Stimulated activated memory B cell treated with anti-CD40 and anti-IgM and Interleukin-4, amounts not matched to agents 10 μg/mL and 1 μg/mL and 100 μg/mL, for 72 hours (primary cell): ENCODE data around the gene KAZALD1.

Experiments
- ATAC-seq: fragments of 150-1000 bp; cut with Tn5 transposase; 2 replicates; pipeline ENCODE4 v1.10.0; 2021
- H3K27ac Mint-ChIP-seq: one replicate; pipeline ENCODE4 v1.8.0; 2022; ENCODE audit warnings: mild to moderate bottlenecking, mixed read lengths
- H3K27me3 Mint-ChIP-seq: one replicate; pipeline ENCODE4 v1.8.0; 2022; ENCODE audit warnings: mixed read lengths
- H3K36me3 Mint-ChIP-seq: one replicate; pipeline ENCODE4 v1.8.0; 2022; ENCODE audit warnings: mixed read lengths
- H3K4me1 Mint-ChIP-seq: one replicate; pipeline ENCODE4 v1.8.0; 2022; ENCODE audit warnings: mixed read lengths
- H3K4me3 Mint-ChIP-seq: one replicate; pipeline ENCODE4 v1.8.0; 2022; ENCODE audit warnings: mild to moderate bottlenecking, moderate library complexity, mixed read lengths
- H3K9me3 Mint-ChIP-seq: one replicate; pipeline ENCODE4 v1.8.0; 2022; ENCODE audit warnings: mixed read lengths

The KAZALD1 gene, protein sequence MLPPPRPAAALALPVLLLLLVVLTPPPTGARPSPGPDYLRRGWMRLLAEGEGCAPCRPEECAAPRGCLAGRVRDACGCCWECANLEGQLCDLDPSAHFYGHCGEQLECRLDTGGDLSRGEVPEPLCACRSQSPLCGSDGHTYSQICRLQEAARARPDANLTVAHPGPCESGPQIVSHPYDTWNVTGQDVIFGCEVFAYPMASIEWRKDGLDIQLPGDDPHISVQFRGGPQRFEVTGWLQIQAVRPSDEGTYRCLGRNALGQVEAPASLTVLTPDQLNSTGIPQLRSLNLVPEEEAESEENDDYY

DNA sequence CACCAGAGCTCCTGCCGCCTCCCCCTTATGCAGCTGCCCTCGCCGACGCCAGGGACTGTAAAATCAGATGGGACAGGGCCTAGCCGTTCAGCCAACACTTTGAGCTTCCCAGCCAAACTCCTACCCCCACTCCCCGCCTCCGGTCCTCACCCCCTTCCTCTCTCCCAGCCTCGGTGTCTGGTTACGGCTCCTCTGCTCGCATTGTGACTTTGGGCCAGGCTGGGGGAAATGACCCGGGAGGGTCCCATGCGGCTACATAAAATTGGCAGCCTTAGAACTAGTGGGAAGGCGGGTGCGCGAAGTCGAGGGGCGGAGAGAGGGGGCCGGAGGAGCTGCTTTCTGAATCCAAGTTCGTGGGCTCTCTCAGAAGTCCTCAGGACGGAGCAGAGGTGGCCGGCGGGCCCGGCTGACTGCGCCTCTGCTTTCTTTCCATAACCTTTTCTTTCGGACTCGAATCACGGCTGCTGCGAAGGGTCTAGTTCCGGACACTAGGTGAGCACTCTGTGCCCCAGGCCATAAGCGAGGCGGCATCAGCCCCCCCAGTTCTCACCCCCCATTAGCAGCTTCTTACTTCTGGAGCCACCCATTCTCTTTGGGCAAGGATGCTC, at the start of gene KAZALD1:
KAZALD1 (plus strand) TSS at position 366 of the 608 bp plus-strand sequence. CDS start 604 bp downstream, outside the sequence.
- peaks cover 46% of the 10 kb centered on the region for H3K4me1 Mint-ChIP-seq
- no peaks in the 10 kb centered on the region for H3K9me3 Mint-ChIP-seq
- peaks cover 27% of the 10 kb centered on the region for H3K27me3 Mint-ChIP-seq
- peak within 1 kb of the TSS; percentile 94 for H3K4me3 Mint-ChIP-seq
- ATAC-seq: no peak
- peaks cover 3% of the 10 kb centered on the region for H3K36me3 Mint-ChIP-seq
- peak within 1 kb of the TSS; percentile 86 for H3K27ac Mint-ChIP-seq

DNA sequence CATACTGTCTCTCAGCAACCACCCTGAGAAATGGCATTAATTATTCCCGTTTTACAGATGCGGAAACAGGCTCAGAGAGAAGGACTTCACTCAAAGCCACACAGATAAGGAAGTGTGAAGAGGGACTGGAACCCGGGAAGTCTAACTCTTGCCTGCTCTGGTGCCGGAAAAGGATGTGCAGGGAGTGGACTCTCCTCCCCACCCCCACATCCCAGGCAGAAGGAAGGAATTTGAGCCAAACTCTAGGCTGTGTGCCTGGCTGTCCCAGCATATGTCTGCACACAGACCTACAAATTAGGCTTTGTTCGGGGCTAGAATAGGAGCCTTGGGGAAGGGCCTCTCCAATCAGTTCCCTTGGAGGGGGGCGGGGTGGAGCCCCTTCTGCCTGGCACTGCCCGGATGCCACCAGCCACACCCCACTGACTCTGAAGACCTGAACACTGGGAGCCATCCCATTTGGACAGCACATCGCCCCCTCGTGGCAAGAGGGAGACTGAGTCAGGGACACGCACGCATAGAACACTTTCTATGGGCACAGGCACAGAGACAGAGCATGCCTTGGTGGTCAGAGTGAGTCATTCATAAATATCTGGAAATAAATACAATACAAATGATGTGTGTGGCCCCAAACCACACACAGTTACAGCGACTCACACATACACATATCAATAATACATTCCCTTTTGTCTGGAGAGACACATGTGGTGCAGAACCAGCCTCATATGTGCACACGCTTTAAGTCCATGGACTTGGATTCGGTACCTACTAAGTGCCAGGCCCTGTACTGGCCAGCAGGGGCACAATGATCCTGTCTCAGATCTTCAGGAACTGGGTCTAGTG, 49.0 kb upstream of the KAZALD1 start:
- ATAC-seq: peak; percentile 86
- peaks cover 37% of the 10 kb centered on the region for H3K27me3 Mint-ChIP-seq
- H3K4me3 Mint-ChIP-seq: no peak overlapping the region
- peaks cover 26% of the 10 kb centered on the region for H3K4me1 Mint-ChIP-seq
- H3K27ac Mint-ChIP-seq: no peak overlapping the region
- H3K9me3 Mint-ChIP-seq: no peaks in the 10 kb centered on the region
- H3K36me3 Mint-ChIP-seq: no peaks in the 10 kb centered on the region

DNA sequence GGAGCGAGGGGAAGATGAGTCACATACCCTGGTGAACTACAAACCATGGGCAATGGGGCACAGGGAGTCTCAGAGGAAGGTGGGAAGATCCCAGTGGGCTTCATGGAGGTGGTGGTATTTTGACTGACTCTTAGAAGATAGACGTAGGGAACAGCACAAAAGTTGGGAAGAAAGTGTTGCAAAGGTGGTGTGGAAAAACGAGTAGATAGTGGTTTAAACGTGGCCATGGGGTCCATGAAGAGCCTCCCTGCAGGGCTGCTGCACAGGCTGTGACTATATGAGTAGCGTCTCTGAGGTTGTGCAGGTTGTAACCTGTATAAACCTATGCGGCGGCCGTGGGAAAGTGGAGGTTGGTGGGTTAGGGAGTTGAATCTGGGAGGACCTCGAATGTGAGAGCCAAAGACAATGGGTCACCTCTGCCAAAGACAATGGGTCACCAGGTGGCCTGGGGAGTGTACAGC, 48.4 kb upstream of the KAZALD1 start:
- H3K4me3 Mint-ChIP-seq: no peak overlapping the region
- no peak for ATAC-seq
- H3K36me3 Mint-ChIP-seq: no peaks in the 10 kb centered on the region
- H3K4me1 Mint-ChIP-seq: peaks cover 33% of the 10 kb centered on the region
- no peak overlapping the region for H3K27ac Mint-ChIP-seq
- no peaks in the 10 kb centered on the region for H3K9me3 Mint-ChIP-seq
- H3K27me3 Mint-ChIP-seq: peaks cover 44% of the 10 kb centered on the region

DNA sequence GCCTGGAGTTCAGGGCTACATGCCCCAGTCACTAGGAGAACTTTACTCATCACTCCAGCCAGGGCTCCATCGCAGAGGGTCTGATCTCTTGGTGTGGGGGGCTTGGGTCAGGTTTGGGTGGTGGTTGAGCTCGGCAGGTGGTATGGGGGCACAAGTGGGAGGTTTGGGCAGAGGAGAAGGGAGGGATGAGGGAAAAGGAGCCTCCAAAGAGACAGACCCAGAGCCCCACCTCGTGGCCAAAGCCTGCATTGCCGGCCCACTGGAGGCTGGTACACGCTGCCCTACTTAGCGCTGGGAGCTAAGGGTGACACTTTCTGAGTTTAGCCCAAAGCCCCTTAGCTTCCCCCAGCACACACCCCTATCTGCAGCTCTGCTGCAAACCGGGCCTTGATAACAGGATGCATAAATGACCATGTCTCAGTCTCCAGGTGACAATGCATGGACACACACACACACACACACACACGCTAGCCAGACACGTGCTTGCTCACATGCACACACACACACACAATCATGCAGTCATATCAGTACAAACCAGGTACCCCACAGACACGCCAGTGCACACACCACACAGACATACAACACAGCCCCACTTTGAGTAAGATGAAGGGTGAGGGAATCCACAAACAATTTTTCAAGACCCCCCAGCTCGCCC, 47.4 kb upstream of the KAZALD1 start:
- Mint-ChIP-seq H3K27ac (no peak overlapping the region), H3K27me3 (peaks cover 52% of the 10 kb centered on the region)

DNA sequence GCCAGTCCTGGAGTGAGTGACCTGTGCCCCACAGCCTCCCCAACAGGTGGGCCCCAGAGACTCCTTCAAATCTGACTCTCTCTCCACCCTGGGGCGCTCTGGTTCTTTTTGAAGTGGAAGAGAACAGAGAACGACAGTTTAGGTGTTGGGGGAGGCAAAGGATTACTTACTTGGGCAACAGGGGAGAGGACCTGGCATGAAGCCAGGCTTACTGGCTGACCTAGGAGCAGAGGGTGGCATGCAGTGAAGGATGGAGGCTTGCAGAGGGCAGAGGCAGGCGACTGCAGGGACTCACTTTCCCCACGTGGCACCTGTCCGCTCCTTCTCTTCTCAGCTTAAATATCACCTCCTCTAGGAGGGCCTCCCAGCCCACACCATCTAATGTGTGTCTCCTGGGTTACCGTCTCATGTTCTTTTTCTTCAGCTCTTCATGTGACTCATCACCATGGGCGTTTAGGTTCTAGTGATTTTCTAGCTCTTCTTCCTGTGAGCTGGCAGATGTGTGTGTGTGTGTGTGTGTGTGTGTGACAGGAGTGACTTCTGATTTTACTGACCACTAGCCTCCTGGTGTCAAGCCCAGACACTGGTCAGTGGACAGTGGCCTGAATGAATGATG, 46.7 kb upstream of the KAZALD1 start:
- Mint-ChIP-seq H3K9me3 (no peaks in the 10 kb centered on the region), H3K36me3 (no peaks in the 10 kb centered on the region), H3K4me1 (peaks cover 47% of the 10 kb centered on the region), H3K4me3 (no peak overlapping the region), H3K27me3 (peaks cover 58% of the 10 kb centered on the region), H3K27ac (no peak overlapping the region)
- no peak for ATAC-seq

More for the DNA sequence above, 47.4 kb upstream of the KAZALD1 start:
- Mint-ChIP-seq H3K4me1 (peaks cover 42% of the 10 kb centered on the region), H3K36me3 (no peaks in the 10 kb centered on the region), H3K4me3 (no peak overlapping the region), H3K9me3 (no peaks in the 10 kb centered on the region)
- ATAC-seq: no peak

DNA sequence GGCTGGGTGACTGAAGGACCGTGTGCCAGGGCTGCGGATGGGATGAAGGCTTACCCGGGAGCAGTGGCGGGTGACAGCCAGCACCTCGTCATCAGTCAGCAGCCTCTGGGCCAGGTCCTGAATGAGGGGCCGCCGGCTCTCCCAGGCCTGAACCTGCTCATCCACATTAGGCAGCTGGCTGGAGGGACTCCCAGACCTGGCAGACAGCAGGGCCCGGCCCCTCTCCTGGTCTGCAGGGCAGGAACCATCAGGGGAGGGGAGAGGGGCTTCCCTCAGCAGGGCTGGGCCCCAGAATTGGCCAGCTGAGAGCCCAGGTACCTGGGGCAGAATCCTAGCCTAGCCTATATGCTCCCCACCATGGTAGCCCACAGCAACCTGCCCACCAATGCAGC, 46.2 kb upstream of the KAZALD1 start:
- H3K36me3 Mint-ChIP-seq: no peaks in the 10 kb centered on the region
- no peak overlapping the region for H3K27ac Mint-ChIP-seq
- H3K27me3 Mint-ChIP-seq: peaks cover 58% of the 10 kb centered on the region
- H3K9me3 Mint-ChIP-seq: no peaks in the 10 kb centered on the region
- no peak for ATAC-seq
- H3K4me1 Mint-ChIP-seq: peaks cover 47% of the 10 kb centered on the region
- no peak overlapping the region for H3K4me3 Mint-ChIP-seq

DNA sequence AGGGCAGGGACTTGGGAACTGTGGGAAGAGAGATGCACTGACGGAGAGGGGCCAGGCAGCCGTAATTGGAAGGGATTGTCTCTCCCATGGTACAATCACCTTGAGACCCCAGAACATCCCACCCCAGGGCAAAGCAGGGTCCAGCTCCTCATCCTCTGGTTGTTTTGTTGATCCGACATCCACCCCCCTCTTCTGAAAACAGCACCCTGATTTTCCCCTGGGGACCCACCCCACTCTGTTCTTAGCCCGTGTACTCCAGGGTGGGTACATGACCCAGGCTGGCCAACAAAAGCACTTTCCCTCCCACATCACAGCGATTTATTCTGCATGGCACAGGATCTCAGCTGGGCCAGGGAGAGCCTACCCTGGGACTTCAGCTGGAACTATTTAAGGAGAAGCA, 45.0 kb upstream of the KAZALD1 start:
- Mint-ChIP-seq H3K27me3 (peaks cover 58% of the 10 kb centered on the region), H3K4me1 (peaks cover 47% of the 10 kb centered on the region), H3K27ac (no peak overlapping the region), H3K9me3 (no peaks in the 10 kb centered on the region), H3K36me3 (no peaks in the 10 kb centered on the region), H3K4me3 (no peak overlapping the region)
- ATAC-seq: no peak

DNA sequence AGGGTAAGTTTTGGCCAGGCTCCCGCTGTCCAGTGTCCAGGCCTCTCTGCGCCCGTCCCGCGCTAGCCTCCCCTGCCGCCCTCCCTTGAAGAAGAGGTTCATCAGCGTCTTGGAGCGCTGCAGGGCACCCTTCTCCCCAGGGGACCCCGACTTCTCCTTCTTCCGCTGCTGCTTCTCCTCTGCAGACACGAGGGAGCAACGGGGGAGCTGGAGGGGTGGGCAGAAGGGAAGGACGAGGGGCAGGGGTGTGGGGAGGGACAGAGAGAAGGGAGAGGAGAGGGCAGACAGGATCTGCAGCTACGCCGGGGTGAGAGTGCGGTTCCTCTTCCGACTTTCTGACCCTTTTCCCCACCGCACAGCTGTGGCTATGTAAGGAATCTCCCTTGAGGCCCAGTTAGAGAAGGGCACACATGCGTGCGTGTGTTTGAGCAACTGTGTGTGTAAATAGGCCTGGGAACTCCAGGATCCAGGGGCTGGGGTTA, 43.6 kb upstream of the KAZALD1 start:
- no peaks in the 10 kb centered on the region for H3K9me3 Mint-ChIP-seq
- peaks cover 58% of the 10 kb centered on the region for H3K27me3 Mint-ChIP-seq
- ATAC-seq: peak; percentile 66
- H3K4me3 Mint-ChIP-seq: peak overlapping the region; percentile 52
- peaks cover 40% of the 10 kb centered on the region for H3K4me1 Mint-ChIP-seq
- H3K36me3 Mint-ChIP-seq: no peaks in the 10 kb centered on the region
- H3K27ac Mint-ChIP-seq: peak overlapping the region; percentile 76

DNA sequence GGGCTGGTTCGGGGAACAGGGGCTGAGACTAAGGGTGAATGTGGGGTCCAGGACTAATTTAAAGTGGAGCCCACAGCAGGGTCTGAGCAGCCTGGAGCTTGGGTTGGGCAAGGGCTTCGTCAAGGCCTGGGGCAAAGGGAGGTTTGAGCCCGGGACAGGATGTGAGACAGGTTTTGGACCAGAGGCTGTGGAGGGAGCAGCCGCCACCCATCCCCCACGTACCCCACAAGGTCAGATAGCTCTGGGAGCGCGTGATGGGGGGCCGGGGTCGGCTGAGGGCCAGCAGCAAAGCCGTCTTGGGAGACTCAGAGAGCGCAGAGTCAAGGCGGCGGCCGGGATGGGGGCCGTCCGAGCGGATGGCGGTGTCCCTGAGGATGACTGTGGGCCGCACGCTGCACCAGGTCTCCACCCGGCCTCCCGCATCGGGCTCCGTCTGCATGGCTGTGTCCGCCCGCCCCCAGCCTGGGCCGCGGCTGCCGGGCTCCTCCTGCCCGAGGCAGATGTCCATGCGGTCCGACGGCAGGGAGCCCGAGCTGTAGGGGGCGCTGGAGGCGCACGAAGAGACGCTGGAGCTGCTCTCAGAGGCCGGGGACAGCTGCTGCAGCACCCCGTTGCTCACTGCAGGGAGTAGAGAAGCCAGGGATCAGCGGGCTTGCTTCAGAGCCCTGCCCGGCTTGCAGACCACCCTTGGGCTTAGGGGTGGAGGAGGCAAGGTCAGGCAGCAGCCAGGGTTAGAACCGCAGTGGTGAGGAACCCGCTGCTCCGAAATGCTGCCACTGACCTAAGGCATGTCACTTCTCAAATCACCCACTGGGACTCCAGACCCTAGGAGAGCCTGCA, 43.0 kb upstream of the KAZALD1 start:
- peak overlapping the region; percentile 76 for H3K27ac Mint-ChIP-seq
- H3K4me1 Mint-ChIP-seq: peaks cover 36% of the 10 kb centered on the region
- H3K4me3 Mint-ChIP-seq: peak overlapping the region; percentile 52
- ATAC-seq: peak; percentile 75
- H3K9me3 Mint-ChIP-seq: no peaks in the 10 kb centered on the region
- H3K36me3 Mint-ChIP-seq: no peaks in the 10 kb centered on the region
- peaks cover 58% of the 10 kb centered on the region for H3K27me3 Mint-ChIP-seq

DNA sequence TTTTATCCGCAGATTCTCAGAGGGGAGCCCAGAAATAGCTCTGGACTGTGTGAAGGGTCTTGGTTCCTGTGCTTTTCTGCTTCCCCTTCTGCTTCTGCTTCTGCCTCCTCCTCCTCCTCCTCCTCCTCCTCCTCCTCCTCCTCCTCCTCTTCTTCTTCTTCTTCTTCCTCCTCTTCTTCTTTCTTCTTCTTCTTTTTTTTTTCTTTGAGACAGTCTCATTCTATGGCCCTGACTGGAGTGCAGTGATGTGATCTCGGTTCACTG, 42.4 kb upstream of the KAZALD1 start:
- peak overlapping the region; percentile 21 for H3K4me3 Mint-ChIP-seq
- no peaks in the 10 kb centered on the region for H3K36me3 Mint-ChIP-seq
- no peak overlapping the region for H3K27ac Mint-ChIP-seq
- peaks cover 54% of the 10 kb centered on the region for H3K27me3 Mint-ChIP-seq
- no peak for ATAC-seq
- no peaks in the 10 kb centered on the region for H3K9me3 Mint-ChIP-seq
- peaks cover 30% of the 10 kb centered on the region for H3K4me1 Mint-ChIP-seq

DNA sequence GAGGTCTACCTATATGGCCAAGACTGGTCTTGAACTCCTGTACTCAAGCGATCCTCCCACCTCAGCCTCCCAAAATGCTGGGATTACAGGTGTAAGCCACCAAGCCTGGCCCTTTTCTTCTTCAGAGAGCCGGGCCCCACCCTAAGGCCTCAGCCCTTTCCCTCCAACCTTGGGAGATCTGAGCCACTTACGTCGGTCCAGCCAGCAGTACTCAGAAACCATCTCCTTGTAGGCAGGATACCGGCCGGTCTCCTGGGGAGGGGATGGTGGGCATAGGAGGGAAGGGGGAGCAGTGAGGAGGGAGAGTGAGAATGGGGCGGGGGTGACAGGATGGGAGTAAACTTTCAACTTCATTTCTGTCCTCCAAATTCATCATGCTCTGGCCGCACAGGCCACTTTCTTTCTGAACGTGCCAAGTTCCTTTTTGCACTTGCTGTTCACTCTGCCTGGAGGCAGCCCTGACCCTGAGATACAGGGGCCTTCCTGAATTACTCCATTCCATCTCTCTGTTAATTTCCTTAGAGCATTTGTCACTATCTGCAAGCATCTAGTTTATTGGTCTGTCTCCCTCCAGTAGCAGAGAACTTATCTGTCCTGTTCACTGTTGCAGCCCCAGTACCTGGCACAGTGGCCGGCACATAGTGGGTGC, 41.2 kb upstream of the KAZALD1 start:
- Mint-ChIP-seq H3K4me3 (no peak overlapping the region), H3K27me3 (peaks cover 42% of the 10 kb centered on the region), H3K27ac (no peak overlapping the region), H3K4me1 (peaks cover 25% of the 10 kb centered on the region), H3K9me3 (no peaks in the 10 kb centered on the region), H3K36me3 (no peaks in the 10 kb centered on the region)
- ATAC-seq: no peak

DNA sequence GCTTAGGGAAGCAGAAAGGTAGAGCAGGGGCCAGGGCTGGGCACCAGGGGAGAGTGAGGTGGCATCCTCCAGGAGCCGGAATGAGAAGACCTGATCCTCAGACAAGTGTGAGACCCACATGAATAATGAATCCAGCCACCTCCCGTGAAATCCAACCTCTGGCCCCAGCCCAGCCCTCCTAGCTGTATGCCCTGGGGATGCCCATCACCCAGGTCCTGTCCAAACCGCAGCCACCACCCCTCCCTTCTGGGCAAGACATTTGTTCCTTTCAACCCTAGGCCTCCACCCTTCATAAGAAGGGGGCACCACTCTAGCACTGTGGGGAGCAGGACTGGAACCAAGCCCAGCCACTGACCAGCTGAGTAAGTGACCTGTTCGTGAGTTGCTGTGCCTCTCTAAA, 40.5 kb upstream of the KAZALD1 start:
- peaks cover 25% of the 10 kb centered on the region for H3K4me1 Mint-ChIP-seq
- H3K4me3 Mint-ChIP-seq: no peak overlapping the region
- no peaks in the 10 kb centered on the region for H3K9me3 Mint-ChIP-seq
- H3K36me3 Mint-ChIP-seq: no peaks in the 10 kb centered on the region
- H3K27ac Mint-ChIP-seq: no peak overlapping the region
- H3K27me3 Mint-ChIP-seq: peaks cover 36% of the 10 kb centered on the region
- ATAC-seq: no peak

DNA sequence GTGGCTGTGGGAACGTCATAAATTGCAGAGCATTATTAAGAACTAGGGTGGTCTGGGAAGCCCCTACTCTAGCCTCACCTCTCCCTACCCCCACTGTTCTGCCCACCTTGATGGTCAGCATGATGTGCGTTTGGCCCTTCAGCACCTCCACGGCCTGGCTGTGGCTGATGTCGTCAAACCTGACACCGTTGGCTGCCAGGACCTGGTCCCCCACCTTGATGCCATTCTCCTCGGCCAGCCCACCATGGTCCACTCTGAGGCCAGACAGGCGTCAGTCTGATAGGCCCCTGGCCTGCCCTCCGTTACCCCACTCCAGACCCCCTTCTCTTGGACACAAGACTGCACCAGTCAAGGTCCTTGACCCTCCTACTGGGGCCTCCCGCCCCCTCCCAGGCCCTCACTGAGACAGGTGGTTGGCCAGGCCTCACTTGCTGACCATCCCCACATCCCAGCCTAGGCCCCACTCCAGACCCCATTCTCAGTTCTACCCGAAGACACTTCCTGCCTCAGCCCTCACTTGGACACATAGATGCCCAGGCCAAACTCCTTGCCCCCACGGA, 40.0 kb upstream of the KAZALD1 start:
- Mint-ChIP-seq H3K27ac (no peak overlapping the region), H3K36me3 (no peaks in the 10 kb centered on the region), H3K27me3 (peaks cover 31% of the 10 kb centered on the region), H3K9me3 (no peaks in the 10 kb centered on the region), H3K4me1 (peaks cover 25% of the 10 kb centered on the region), H3K4me3 (no peak overlapping the region)
- ATAC-seq: no peak
